Endothelial cell of umbilical vein (primary cell): ENCODE data around the gene C17orf113. TPM values are rescaled to one million over a fixed set of nuclear protein-coding genes. Genes with fewer than 3 reads are reported as not detected.

Experiments
- BruUV-seq: library from RNA; stranded (reverse); fragments of 400-500 nt; replicated peaks from 2 replicates; lab custom pipeline; 2021; lab: Mats Ljungman, UMichigan
- CTCF ChIA-PET: fragments of 300-600, 350-600 bp; sonication (Branson Sonifier 250); formaldehyde crosslinking; loops from one replicate; lab custom pipeline; 2021; ENCODE audit warnings: antibody characterized with exemption, inconsistent platforms; lab: Charles Lee
- POLR2A ChIA-PET: fragments of 300-600, 350-600 bp; sonication (Branson Sonifier 250); formaldehyde crosslinking; loops from one replicate; lab custom pipeline; 2021; ENCODE audit warnings: antibody characterized with exemption, inconsistent platforms; lab: Charles Lee
- DNase-seq: peaks from one replicate; pipeline ENCODE4 v3.0.0-alpha.2; 2011; ENCODE audit warnings: low read depth, low spot score
- FAIRE-seq: peaks from 2 replicates; lab custom pipeline; 2011; peaks lifted over from hg19 to GRCh38; lab: Jason Lieb, UNC
- H2AFZ ChIP-seq: 2 replicates; pipeline ENCODE4 v1.6.0; 2012; ENCODE audit warnings: low read depth, low read length, control low read depth, inconsistent platforms
- H3K27ac ChIP-seq: 2 replicates; pipeline ENCODE4 v1.5.1; 2011; ENCODE audit warnings: low read depth, mild to moderate bottlenecking, control low read depth, low read length, moderate library complexity; ENCODE audit not compliant: insufficient read depth
- H3K27me3 ChIP-seq, 2 experiments: 2 replicates each; pipeline versions ENCODE4 v1.6.0 to v1.6.1; 2011; ENCODE audit warnings: low read length in 2 of 2, mixed read lengths in 1 of 2; ENCODE audit not compliant: control insufficient read depth in 2 of 2, insufficient read depth in 2 of 2
- H3K36me3 ChIP-seq, 2 experiments: 2 replicates in 1 of 2; 3 replicates in 1 of 2; pipeline ENCODE4 v1.5.1; 2011; ENCODE audit warnings: low read length in 2 of 2, mild to moderate bottlenecking in 1 of 2, moderate library complexity in 1 of 2; ENCODE audit not compliant: control insufficient read depth in 2 of 2, insufficient read depth in 2 of 2; ENCODE audit errors: extremely low read depth in 1 of 2
- H3K4me1 ChIP-seq: 3 replicates; pipeline ENCODE4 v1.5.1; 2011; ENCODE audit warnings: mild to moderate bottlenecking, low read length; ENCODE audit not compliant: control insufficient read depth, insufficient read depth; ENCODE audit errors: extremely low read depth
- H3K4me2 ChIP-seq: 2 replicates; pipeline ENCODE4 v1.6.1; 2011; ENCODE audit warnings: low read length, control low read depth, mixed read lengths; ENCODE audit not compliant: insufficient read depth
- H3K4me3 ChIP-seq, 3 experiments: fragments of 200-600 bp in 1 of 3; sonication (generic), shearing (Covaris generic) in 1 of 3; replicated peaks in 1 of 3; 2 replicates each; pipeline ENCODE4 v1.5.1; 2011 to 2016; ENCODE audit warnings: control low read depth in 3 of 3, low read length in 3 of 3, mild to moderate bottlenecking in 2 of 3, inconsistent platforms in 1 of 3, low read depth in 1 of 3, moderate library complexity in 1 of 3; ENCODE audit not compliant: insufficient read depth in 1 of 3
- H3K79me2 ChIP-seq: 2 replicates; pipeline ENCODE4 v1.6.0; 2012; ENCODE audit warnings: low read length, inconsistent platforms; ENCODE audit not compliant: control insufficient read depth, insufficient read depth
- H3K9ac ChIP-seq: replicated peaks from 2 replicates; pipeline ENCODE3; 2011; ENCODE audit warnings: low read length, control low read depth; ENCODE audit not compliant: insufficient read depth; ENCODE audit errors: extremely low read depth
- H3K9me1 ChIP-seq: replicated peaks from 3 replicates; pipeline ENCODE4 v1.6.0; 2011; ENCODE audit warnings: mild to moderate bottlenecking, low read length; ENCODE audit not compliant: control insufficient read depth, insufficient read depth; ENCODE audit errors: extremely low read depth
- H3K9me3 ChIP-seq: replicated peaks from 2 replicates; pipeline ENCODE4 v1.5.1; 2012; ENCODE audit warnings: low read length, inconsistent platforms; ENCODE audit not compliant: control insufficient read depth, insufficient read depth
- H4K20me1 ChIP-seq: replicated peaks from 2 replicates; pipeline ENCODE3; 2011; ENCODE audit warnings: mild to moderate bottlenecking, low read length; ENCODE audit not compliant: control insufficient read depth, insufficient read depth; ENCODE audit errors: extremely low read depth
- EZH2 ChIP-seq: IDR thresholded peaks from 2 replicates; pipeline ENCODE4 v1.6.1; 2012; ENCODE audit warnings: borderline replicate concordance, low read depth, mild to moderate bottlenecking, moderate library complexity, low read length, inconsistent platforms; ENCODE audit not compliant: severe bottlenecking
- FOS ChIP-seq: IDR thresholded peaks from 2 replicates; pipeline ENCODE4 v1.6.1; 2011; ENCODE audit warnings: mild to moderate bottlenecking, low read length, moderate library complexity, borderline replicate concordance; ENCODE audit not compliant: insufficient read depth
- GATA2 ChIP-seq: IDR thresholded peaks from 2 replicates; pipeline ENCODE4 v1.7.0; 2011; ENCODE audit warnings: low read depth, mild to moderate bottlenecking, moderate library complexity, mixed read lengths, low read length; ENCODE audit not compliant: insufficient read length, insufficient read depth
- JUN ChIP-seq: IDR thresholded peaks from 2 replicates; pipeline ENCODE4 v1.6.1; 2011; ENCODE audit warnings: borderline replicate concordance, low read depth; ENCODE audit not compliant: insufficient read length, insufficient read depth
- MYC ChIP-seq: IDR thresholded peaks from one replicate; pipeline ENCODE4 v1.6.1; 2011; ENCODE audit warnings: mild to moderate bottlenecking, low read depth, low read length
- POLR2A ChIP-seq: IDR thresholded peaks from 2 replicates; pipeline ENCODE4 v1.6.1; 2012; ENCODE audit warnings: low read depth, mild to moderate bottlenecking, control low read depth, low read length
- POLR2AphosphoS5 ChIP-seq: IDR thresholded peaks from 2 replicates; pipeline ENCODE4 v1.6.1; 2012; ENCODE audit warnings: low read depth, mild to moderate bottlenecking, control low read depth, low read length, moderate library complexity; ENCODE audit not compliant: insufficient read depth
- dilution Hi-C: fragments of 300-500 bp; cut with MboI; formaldehyde crosslinking; loops from one replicate; pipeline ENCODE4 v1.15.0; 2019; ENCODE audit warnings: low sequenced_read_pairs; ENCODE audit not compliant: extremely low pct_ligation_motif_present
- intact Hi-C: fragments of 100-400 bp; cut with micrococcal nuclease; formaldehyde crosslinking; loops from one replicate; pipeline ENCODE4 v1.10.0; 2022
- polyA plus RNA-seq, 4 experiments: library from polyadenylated mRNA; depleted of rRNA in 3 of 4; stranded (reverse) in 3 of 4; unstranded in 1 of 4; fragments of >200 nt; gene quantifications; 2 replicates each; pipeline versions ENCODE4 v1.2.1 to v1.2.3, GENCODE V29; 2011 to 2012; ENCODE audit warnings: missing spikeins in 1 of 4
- total RNA-seq: library from RNA; stranded (reverse); gene quantifications from 2 replicates; pipeline ENCODE4 v1.2.3, GENCODE V29; 2021
- TF ChIP-seq, protein P1 (sequence below): IDR thresholded peaks from 2 replicates; pipeline ENCODE4 v1.6.1; 2011; ENCODE audit not compliant: insufficient read depth, insufficient read length
- TF ChIP-seq, protein P2 (sequence below), 2 donors: IDR thresholded peaks; 1 replicate in 1 of 2; 2 replicates in 1 of 2; pipeline ENCODE4 v1.5.1; 2011; ENCODE audit warnings: low read length in 2 of 2, mild to moderate bottlenecking in 2 of 2, moderate library complexity in 2 of 2, control low read depth in 1 of 2, inconsistent platforms in 1 of 2, low read depth in 1 of 2; ENCODE audit not compliant: insufficient read depth in 1 of 2; ENCODE audit errors: extremely low read depth in 1 of 2

The C17orf113 gene
- total and polyA plus RNA-seq, 2 donors (not counting 3 experiments of a cell fraction or from before 2014, with no cell fraction given) = 0.20 to 0.30 TPM

DNA sequence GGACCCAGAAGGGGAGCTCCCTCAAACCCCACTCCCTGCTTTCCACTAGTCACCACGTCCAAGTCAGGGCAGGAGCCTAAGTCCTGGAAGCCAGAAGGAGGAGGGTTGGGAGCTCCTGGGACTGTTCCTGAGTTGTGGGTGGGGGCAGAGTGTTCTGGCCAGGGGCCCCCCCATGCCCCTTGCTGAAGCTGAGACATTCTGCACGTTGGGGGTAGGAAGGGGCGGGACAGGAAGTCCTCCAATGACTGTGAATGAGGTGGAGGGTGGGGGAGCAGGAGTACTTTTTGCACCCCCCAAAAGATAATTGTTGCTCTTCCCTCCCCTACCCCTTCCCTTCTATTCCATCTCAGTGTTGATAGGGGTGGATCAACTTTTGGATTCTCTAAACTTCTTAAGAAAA, 21.4 kb upstream of the C17orf113 start:
- H3K4me3 ChIP-seq = no peak overlapping the region
- no peaks in the 10 kb centered on the region for H3K9me1 ChIP-seq
- no peak overlapping the region for H3K4me2 ChIP-seq
- H3K4me1 ChIP-seq = peaks cover 3% of the 10 kb centered on the region
- H2AFZ ChIP-seq = no peak overlapping the region
- CTCF ChIA-PET = interaction anchor here (1.0 to 2.1 kb wide), 8 partner anchors 8 to 110 kb away, joined by 3 to 11 read pairs (median 4); partner anchors contain the start of genes DHX58 and KCNH4
- no TSS peak for BruUV-seq
- POLR2A ChIA-PET = no interaction called here
- intact Hi-C loops = no loop called here
- no peak for DNase-seq
- peaks cover 0 to 12% of the 10 kb centered on the region in 2 experiments for H3K27me3 ChIP-seq
- no peaks in the 10 kb centered on the region for H3K79me2 ChIP-seq
- no peaks in the 10 kb centered on the region for H3K36me3 ChIP-seq
- no peak overlapping the region for H3K9ac ChIP-seq
- no peak for FAIRE-seq
- no peaks in the 10 kb centered on the region for H3K9me3 ChIP-seq
- no peaks in the 10 kb centered on the region for H4K20me1 ChIP-seq
- no peak overlapping the region for H3K27ac ChIP-seq
- TF ChIP-seq POLR2AphosphoS5 = no peak
- TF ChIP-seq FOS = no peak
- no peak for TF ChIP-seq JUN
- TF ChIP-seq POLR2A = no peak
- no peak for TF ChIP-seq GATA2
- TF ChIP-seq, protein P1, sequence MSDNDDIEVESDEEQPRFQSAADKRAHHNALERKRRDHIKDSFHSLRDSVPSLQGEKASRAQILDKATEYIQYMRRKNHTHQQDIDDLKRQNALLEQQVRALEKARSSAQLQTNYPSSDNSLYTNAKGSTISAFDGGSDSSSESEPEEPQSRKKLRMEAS = no peak
- TF ChIP-seq, protein P2, sequence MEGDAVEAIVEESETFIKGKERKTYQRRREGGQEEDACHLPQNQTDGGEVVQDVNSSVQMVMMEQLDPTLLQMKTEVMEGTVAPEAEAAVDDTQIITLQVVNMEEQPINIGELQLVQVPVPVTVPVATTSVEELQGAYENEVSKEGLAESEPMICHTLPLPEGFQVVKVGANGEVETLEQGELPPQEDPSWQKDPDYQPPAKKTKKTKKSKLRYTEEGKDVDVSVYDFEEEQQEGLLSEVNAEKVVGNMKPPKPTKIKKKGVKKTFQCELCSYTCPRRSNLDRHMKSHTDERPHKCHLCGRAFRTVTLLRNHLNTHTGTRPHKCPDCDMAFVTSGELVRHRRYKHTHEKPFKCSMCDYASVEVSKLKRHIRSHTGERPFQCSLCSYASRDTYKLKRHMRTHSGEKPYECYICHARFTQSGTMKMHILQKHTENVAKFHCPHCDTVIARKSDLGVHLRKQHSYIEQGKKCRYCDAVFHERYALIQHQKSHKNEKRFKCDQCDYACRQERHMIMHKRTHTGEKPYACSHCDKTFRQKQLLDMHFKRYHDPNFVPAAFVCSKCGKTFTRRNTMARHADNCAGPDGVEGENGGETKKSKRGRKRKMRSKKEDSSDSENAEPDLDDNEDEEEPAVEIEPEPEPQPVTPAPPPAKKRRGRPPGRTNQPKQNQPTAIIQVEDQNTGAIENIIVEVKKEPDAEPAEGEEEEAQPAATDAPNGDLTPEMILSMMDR (IDR thresholded peaks at IDR 0.05; ENCODE audit: extremely low read depth in 1 of 2, insufficient read depth in 1 of 2, low read depth in 1 of 2, low read length in 2 of 2) = no peak
- no peak for TF ChIP-seq MYC
- no peak for TF ChIP-seq EZH2
- dilution Hi-C loops = no loop called here
